Neural progenitor cell (in vitro differentiated cells): ENCODE results near the gene RET. TPM values are rescaled to one million over a fixed set of nuclear protein-coding genes. Genes with fewer than 3 reads are reported as not detected.
"Not testable (repeated sequence)": the region's sequence is repeated elsewhere in the genome, so short reads cannot be mapped to it uniquely, and the experiment has no call there.

ENCODE experiments used
- DNase-seq: peaks from one replicate; pipeline ENCODE4 v3.0.0-alpha.2; 2016; ENCODE audit warnings: low spot score
- H2AFZ ChIP-seq: fragments of 200-600 bp; sonication (generic); replicated peaks from 2 replicates; pipeline ENCODE4 v1.6.1; 2016; ENCODE audit warnings: antibody characterized with exemption
- H3F3A ChIP-seq: fragments of 200-600 bp; sonication (generic); 2 replicates; pipeline ENCODE4 v1.6.1; 2016; ENCODE audit warnings: antibody characterized with exemption, low read depth
- H3K27ac ChIP-seq: fragments of 200-600 bp; sonication (generic); 2 replicates; pipeline ENCODE4 v1.5.1; 2016; ENCODE audit warnings: mild to moderate bottlenecking
- H3K27me3 ChIP-seq: fragments of 200-600 bp; sonication (generic); 2 replicates; pipeline ENCODE4 v1.6.1; 2016; ENCODE audit warnings: mild to moderate bottlenecking, moderate library complexity
- H3K36me3 ChIP-seq: fragments of 200-600 bp; sonication (generic); 2 replicates; pipeline ENCODE4 v1.5.1; 2016
- H3K4me1 ChIP-seq: fragments of 200-600 bp; sonication (generic); 2 replicates; pipeline ENCODE4 v1.6.1; 2016; ENCODE audit warnings: mixed run types
- H3K4me2 ChIP-seq: fragments of 200-600 bp; sonication (generic); 2 replicates; pipeline ENCODE4 v1.6.1; 2016
- H3K4me3 ChIP-seq: fragments of 200-600 bp; sonication (generic); 2 replicates; pipeline ENCODE4 v1.5.1; 2016
- H3K79me2 ChIP-seq: fragments of 200-600 bp; sonication (generic); 2 replicates; pipeline ENCODE4 v1.6.1; 2016; ENCODE audit warnings: low read depth
- H3K9ac ChIP-seq: fragments of 200-600 bp; sonication (generic); 2 replicates; pipeline ENCODE4 v1.6.1; 2016
- H3K9me3 ChIP-seq: fragments of 200-600 bp; sonication (generic); 2 replicates; pipeline ENCODE4 v1.5.1; 2016; ENCODE audit warnings: low read depth
- H4K20me1 ChIP-seq: fragments of 200-600 bp; sonication (generic); 2 replicates; pipeline ENCODE4 v1.6.1; 2016; ENCODE audit warnings: low read depth
- H3K27ac Mint-ChIP-seq: 3 replicates; pipeline ENCODE4 v1.8.0; 2021; ENCODE audit warnings: mixed read lengths
- H3K27me3 Mint-ChIP-seq: 2 replicates; pipeline ENCODE4 v1.8.0; 2022; ENCODE audit warnings: low read depth, mild to moderate bottlenecking, inconsistent platforms, moderate library complexity, mixed read lengths; ENCODE audit not compliant: insufficient read depth
- H3K36me3 Mint-ChIP-seq: 3 replicates; pipeline ENCODE4 v1.8.0; 2021; ENCODE audit warnings: mixed read lengths
- H3K4me1 Mint-ChIP-seq: 3 replicates; pipeline ENCODE4 v1.8.0; 2021; ENCODE audit warnings: mixed read lengths
- H3K4me3 Mint-ChIP-seq: 3 replicates; pipeline ENCODE4 v1.8.0; 2021; ENCODE audit warnings: mild to moderate bottlenecking, moderate library complexity, mixed read lengths
- H3K9me3 Mint-ChIP-seq: 3 replicates; pipeline ENCODE4 v1.8.0; 2020; ENCODE audit warnings: mixed read lengths
- EZH2 ChIP-seq: fragments of 200-600 bp; sonication (generic); IDR thresholded peaks from 2 replicates; pipeline ENCODE4 v1.6.1; 2017; ENCODE audit warnings: antibody characterized with exemption, mild to moderate bottlenecking, moderate library complexity
- EZH2phosphoT487 ChIP-seq: fragments of 200-600 bp; sonication (generic); IDR thresholded peaks from 2 replicates; pipeline ENCODE4 v1.6.1; 2017; ENCODE audit warnings: antibody characterized with exemption
- total RNA-seq: library from RNA; depleted of rRNA; stranded (reverse); fragments of >200 nt; gene quantifications from 2 replicates; pipeline ENCODE4 v1.2.3, GENCODE V29; 2015; ENCODE audit warnings: low replicate concordance
- TF ChIP-seq, protein P1 (sequence below): fragments of 200-600 bp; sonication (generic); IDR thresholded peaks from 2 replicates; pipeline ENCODE4 v1.5.1; 2017; ENCODE audit warnings: antibody characterized with exemption, mild to moderate bottlenecking

Gene RET
- total RNA-seq, 1 donor from 2014 or later: 1.4 TPM

DNA sequence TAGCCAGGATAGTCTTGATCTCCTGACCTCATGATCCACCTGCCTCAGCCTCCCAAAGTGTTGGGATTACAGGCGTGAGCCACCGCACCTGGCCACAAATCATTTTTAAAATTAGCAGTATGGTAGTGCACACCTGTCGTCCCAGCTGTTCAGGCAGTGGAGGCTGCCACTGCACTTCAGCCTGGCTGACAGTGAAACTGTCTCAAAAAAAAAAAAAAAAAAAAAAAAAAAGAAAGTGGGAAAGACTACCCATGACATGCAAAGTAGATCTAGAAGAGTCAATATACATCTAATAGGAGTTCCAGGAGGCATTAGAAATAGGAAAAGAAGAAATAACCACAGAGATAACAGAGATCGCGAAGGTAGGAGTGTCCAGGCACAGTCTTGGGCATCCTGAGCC lies 64.6 kb downstream of the RET start:
- H3K4me3 Mint-ChIP-seq: no peak overlapping the region

DNA sequence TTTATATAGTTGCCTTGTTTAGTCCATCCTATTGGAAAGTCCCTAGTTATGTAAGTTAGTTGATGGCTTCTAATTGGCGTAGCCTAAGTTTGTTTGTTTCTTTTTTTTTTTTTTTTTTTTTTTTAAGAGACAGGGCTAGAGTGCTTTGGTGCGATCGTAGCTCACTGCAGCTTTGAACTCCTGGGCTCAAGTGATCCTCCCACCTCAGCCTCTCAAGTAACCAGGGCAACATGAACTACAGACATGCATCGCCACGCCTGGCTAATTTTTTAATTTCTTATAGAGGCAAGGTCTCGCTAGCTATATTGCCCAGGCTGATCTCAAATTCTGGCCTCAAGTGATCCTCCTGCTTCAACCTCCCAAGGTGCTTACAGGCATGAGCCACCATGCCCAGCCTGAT lies 68.4 kb downstream of the RET start:
- peaks cover 5% of the 10 kb centered on the region for H3K9me3 ChIP-seq
- no peaks in the 10 kb centered on the region for H3K27me3 ChIP-seq
- H3K4me1 Mint-ChIP-seq: peaks cover 4% of the 10 kb centered on the region
- H3K27me3 Mint-ChIP-seq: peaks cover 4% of the 10 kb centered on the region
- TF ChIP-seq, protein P1, sequence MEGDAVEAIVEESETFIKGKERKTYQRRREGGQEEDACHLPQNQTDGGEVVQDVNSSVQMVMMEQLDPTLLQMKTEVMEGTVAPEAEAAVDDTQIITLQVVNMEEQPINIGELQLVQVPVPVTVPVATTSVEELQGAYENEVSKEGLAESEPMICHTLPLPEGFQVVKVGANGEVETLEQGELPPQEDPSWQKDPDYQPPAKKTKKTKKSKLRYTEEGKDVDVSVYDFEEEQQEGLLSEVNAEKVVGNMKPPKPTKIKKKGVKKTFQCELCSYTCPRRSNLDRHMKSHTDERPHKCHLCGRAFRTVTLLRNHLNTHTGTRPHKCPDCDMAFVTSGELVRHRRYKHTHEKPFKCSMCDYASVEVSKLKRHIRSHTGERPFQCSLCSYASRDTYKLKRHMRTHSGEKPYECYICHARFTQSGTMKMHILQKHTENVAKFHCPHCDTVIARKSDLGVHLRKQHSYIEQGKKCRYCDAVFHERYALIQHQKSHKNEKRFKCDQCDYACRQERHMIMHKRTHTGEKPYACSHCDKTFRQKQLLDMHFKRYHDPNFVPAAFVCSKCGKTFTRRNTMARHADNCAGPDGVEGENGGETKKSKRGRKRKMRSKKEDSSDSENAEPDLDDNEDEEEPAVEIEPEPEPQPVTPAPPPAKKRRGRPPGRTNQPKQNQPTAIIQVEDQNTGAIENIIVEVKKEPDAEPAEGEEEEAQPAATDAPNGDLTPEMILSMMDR: no peak
- TF ChIP-seq EZH2 (no peak), EZH2phosphoT487 (no peak)
- DNase-seq: no peak
- H3K79me2 ChIP-seq: peaks cover 81% of the 10 kb centered on the region
- no peaks in the 10 kb centered on the region for H3K4me1 ChIP-seq
- no peak overlapping the region for H3K27ac Mint-ChIP-seq
- H3K9ac ChIP-seq: no peak overlapping the region
- no peak overlapping the region for H3K4me3 Mint-ChIP-seq
- peaks cover 6% of the 10 kb centered on the region for H3K36me3 Mint-ChIP-seq
- no peak overlapping the region for H3K4me3 ChIP-seq
- H3F3A ChIP-seq: no peaks in the 10 kb centered on the region
- H3K27ac ChIP-seq: no peak overlapping the region
- no peak overlapping the region for H3K4me2 ChIP-seq
- peaks cover 21% of the 10 kb centered on the region for H3K9me3 Mint-ChIP-seq
- no peaks in the 10 kb centered on the region for H3K36me3 ChIP-seq
- H4K20me1 ChIP-seq: peaks cover 6% of the 10 kb centered on the region
- H2AFZ ChIP-seq: no peak overlapping the region

More for the DNA sequence above, 64.6 kb downstream of the RET start:
- Histone ChIP-seq H2AFZ (no peak overlapping the region), H3K4me1 (peaks cover 8% of the 10 kb centered on the region), H3K27ac (no peak overlapping the region), H3K4me3 (no peak overlapping the region), H3K27me3 (no peaks in the 10 kb centered on the region), H3K9me3 (no peaks in the 10 kb centered on the region), H4K20me1 (peaks cover 15% of the 10 kb centered on the region), H3F3A (peaks cover 10% of the 10 kb centered on the region), H3K79me2 (peaks cover 70% of the 10 kb centered on the region), H3K36me3 (no peaks in the 10 kb centered on the region), H3K9ac (no peak overlapping the region), H3K4me2 (no peak overlapping the region)
- H3K36me3 Mint-ChIP-seq: peaks cover 2% of the 10 kb centered on the region
- peaks cover 21% of the 10 kb centered on the region for H3K4me1 Mint-ChIP-seq
- no peak overlapping the region for H3K27ac Mint-ChIP-seq
- no peaks in the 10 kb centered on the region for H3K9me3 Mint-ChIP-seq
- DNase-seq: no peak
- no peak for TF ChIP-seq EZH2phosphoT487
- TF ChIP-seq EZH2: no peak
- TF ChIP-seq, protein P1: no peak
- H3K27me3 Mint-ChIP-seq: peaks cover 4% of the 10 kb centered on the region

DNA sequence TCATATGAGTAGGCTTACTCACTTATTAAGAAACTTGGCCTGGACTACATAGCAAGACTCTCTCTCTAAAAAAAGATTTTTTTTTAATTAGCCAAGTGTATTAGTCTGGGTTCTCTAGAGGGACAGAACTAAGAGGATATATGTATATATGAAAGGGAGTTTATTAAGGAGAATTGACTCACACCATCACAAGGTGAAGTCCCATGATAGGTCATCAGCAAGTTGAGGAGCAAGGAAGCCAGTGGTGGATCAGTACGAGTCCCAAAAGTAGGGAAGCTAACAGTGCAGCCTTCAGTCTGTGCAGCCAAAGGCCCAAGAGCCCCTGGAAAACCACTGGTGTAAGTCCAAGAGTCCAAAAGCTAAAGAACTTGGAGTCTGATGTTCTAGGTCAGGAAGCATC lies 69.1 kb downstream of the RET start:
- not testable (repeated sequence) for H3K27me3 ChIP-seq, H3K4me1 Mint-ChIP-seq, H3K4me2 ChIP-seq, H3K36me3 ChIP-seq, H3K9ac ChIP-seq, DNase-seq, H3K36me3 Mint-ChIP-seq, H3K9me3 ChIP-seq, H3K4me3 Mint-ChIP-seq, H3K27ac Mint-ChIP-seq, H3K27ac ChIP-seq, H4K20me1 ChIP-seq, H2AFZ ChIP-seq, H3F3A ChIP-seq, H3K27me3 Mint-ChIP-seq, H3K4me3 ChIP-seq, H3K4me1 ChIP-seq
- peaks cover 24% of the 10 kb centered on the region for H3K9me3 Mint-ChIP-seq
- H3K79me2 ChIP-seq: peaks cover 81% of the 10 kb centered on the region

DNA sequence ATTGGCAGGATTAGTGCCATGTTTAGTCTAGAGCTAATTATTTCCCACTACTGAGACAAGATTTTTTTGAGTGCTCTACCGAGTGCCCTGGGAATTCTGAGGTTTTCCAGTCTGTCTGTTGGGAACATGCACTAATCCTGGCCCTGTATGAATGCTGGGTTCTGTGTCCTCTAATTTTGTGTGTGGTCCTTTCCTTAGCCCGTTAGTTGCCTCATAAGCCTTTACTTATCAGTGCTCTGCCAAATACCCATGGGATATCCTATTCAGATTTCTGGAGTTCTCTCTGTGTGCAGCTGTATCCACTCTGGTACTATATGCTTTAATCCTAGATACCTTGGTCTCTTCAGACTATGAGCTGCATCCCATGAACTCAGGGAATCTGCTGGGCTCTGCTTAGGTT lies 74.5 kb downstream of the RET start:
- H3K4me1 ChIP-seq: peaks cover 8% of the 10 kb centered on the region
- H3K4me3 ChIP-seq: no peak overlapping the region
- no peaks in the 10 kb centered on the region for H3K27me3 ChIP-seq
- H3F3A ChIP-seq: no peaks in the 10 kb centered on the region
- Mint-ChIP-seq H3K4me1 (no peaks in the 10 kb centered on the region), H3K27me3 (peaks cover 3% of the 10 kb centered on the region), H3K27ac (no peak overlapping the region), H3K4me3 (no peak overlapping the region), H3K36me3 (peaks cover 7% of the 10 kb centered on the region), H3K9me3 (peaks cover 24% of the 10 kb centered on the region)
- no peaks in the 10 kb centered on the region for H3K36me3 ChIP-seq
- TF ChIP-seq, protein P1: no peak
- TF ChIP-seq EZH2 (no peak), EZH2phosphoT487 (no peak)
- H3K9me3 ChIP-seq: peaks cover 5% of the 10 kb centered on the region
- H3K79me2 ChIP-seq: peaks cover 50% of the 10 kb centered on the region
- peak; percentile 13 for DNase-seq
- no peaks in the 10 kb centered on the region for H4K20me1 ChIP-seq
- no peak overlapping the region for H2AFZ ChIP-seq
- no peak overlapping the region for H3K9ac ChIP-seq
- no peak overlapping the region for H3K4me2 ChIP-seq
- H3K27ac ChIP-seq: no peak overlapping the region
